Measurements from ENCODE around the gene DNLZ.

GRCh38 chr9:136349546-136349945, 14.0 kb downstream of the DNLZ start:
- TF ChIP-seq, protein P1, sequence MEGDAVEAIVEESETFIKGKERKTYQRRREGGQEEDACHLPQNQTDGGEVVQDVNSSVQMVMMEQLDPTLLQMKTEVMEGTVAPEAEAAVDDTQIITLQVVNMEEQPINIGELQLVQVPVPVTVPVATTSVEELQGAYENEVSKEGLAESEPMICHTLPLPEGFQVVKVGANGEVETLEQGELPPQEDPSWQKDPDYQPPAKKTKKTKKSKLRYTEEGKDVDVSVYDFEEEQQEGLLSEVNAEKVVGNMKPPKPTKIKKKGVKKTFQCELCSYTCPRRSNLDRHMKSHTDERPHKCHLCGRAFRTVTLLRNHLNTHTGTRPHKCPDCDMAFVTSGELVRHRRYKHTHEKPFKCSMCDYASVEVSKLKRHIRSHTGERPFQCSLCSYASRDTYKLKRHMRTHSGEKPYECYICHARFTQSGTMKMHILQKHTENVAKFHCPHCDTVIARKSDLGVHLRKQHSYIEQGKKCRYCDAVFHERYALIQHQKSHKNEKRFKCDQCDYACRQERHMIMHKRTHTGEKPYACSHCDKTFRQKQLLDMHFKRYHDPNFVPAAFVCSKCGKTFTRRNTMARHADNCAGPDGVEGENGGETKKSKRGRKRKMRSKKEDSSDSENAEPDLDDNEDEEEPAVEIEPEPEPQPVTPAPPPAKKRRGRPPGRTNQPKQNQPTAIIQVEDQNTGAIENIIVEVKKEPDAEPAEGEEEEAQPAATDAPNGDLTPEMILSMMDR (IDR thresholded peaks at IDR 0.05; ENCODE audit: insufficient read depth, low read length, poor library complexity, severe bottlenecking): no peak
- TF ChIP-seq EZH2phosphoT487 (conservative IDR thresholded peaks at IDR 0.05; ENCODE audit: low read length): no peak
